HG03575 (cell line): ENCODE results near the gene RMND5A.

Source experiments
- ATAC-seq: cut with Tn5 transposase; IDR thresholded peaks from one replicate; pipeline ENCODE4 v1.9.1; 2021; ENCODE audit not compliant: unreplicated experiment, insufficient number of reproducible peaks, low FRiP score; ENCODE audit errors: extremely low read depth

Gene RMND5A

DNA sequence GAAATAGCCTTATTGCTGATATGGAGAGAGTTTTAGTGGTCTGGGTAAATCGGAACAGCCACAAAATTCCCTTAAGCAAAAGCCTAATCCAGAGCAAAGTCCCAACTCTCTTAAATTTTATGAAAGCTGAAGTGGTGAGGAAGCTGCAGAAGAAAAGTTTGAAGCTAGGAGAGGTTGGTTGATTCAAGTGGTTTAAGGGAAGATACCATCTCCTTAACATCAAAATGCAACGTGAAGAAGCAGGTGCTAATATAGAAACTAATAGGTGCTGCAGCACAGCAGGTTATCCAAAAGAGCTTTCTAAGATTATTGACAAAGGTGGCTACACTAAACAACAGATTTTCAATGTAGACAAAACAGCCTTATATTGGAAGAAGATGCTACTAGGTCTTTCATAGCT lies 98.9 kb downstream of the RMND5A start:
- ATAC-seq, result no peak

DNA sequence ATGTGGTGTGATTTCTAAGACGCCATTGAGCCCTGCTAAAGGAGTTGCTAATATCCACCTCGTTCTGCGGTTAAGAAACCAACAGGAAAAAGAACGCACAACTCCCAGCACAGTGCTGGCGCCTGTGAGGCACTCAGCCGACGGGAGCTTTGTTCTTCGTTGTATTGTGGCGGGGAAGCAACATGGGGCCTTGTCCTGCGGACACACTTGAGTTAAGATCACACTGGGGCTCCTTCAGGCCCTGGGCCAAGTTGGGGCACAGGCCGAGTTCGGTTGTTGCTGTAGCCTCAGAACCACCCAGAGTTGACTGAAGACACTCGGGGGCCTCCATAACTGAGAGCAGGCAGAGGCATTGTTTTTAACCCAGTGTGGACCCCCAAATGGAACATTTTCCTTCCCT lies 101.2 kb downstream of the RMND5A start:
- ATAC-seq, result no peak

DNA sequence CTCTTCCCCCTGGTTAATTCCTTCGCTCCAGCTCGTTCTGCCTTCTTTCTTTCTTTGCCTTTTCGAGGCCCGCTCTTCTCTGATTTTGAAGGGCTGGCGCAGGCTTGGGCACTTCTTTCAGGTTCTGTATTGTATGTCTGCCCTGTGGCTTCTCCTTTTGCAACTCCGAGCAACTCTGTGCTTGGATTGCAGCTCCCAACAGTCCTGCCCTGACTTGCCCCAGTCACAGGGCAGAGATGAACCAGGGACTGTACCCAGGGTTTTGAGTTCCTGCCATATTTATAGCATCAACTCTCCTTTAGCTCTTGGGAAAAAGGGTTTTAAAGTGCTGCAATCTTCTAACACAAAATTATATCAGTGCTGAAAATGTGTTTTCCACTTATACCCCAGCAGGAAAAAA lies 101.8 kb downstream of the RMND5A start:
- ATAC-seq, result no peak

DNA sequence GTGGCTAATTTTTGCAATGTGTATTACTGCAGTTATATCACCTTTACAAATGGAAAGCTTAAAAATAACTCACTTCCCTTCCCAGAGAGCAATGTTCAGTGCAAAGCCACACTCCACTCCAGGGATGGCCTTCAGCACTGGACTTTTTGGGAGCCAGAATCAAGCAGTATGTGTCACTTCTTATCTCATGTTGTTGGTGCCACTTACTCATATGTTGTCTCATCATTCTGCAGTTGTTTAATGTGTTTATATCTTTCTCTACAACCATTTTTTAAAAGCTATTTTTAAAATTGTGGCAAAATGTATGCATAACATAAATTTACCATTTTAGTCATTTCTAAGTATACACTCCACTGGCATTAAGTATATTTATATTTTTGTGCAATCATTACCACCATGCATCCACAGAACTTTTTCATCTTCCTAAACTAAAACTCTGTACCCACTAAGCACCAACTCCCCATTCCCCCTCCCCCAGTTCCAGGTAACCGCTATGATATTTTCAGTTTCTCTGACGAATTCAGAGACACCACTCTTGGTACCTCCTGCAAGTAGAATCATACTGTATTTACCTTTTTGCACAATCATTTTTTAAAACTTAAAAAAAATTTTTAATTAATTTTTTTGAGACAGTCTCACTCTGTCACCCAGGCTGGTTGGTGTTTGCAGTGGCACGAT lies 102.7 kb downstream of the RMND5A start:
- no peak for ATAC-seq

DNA sequence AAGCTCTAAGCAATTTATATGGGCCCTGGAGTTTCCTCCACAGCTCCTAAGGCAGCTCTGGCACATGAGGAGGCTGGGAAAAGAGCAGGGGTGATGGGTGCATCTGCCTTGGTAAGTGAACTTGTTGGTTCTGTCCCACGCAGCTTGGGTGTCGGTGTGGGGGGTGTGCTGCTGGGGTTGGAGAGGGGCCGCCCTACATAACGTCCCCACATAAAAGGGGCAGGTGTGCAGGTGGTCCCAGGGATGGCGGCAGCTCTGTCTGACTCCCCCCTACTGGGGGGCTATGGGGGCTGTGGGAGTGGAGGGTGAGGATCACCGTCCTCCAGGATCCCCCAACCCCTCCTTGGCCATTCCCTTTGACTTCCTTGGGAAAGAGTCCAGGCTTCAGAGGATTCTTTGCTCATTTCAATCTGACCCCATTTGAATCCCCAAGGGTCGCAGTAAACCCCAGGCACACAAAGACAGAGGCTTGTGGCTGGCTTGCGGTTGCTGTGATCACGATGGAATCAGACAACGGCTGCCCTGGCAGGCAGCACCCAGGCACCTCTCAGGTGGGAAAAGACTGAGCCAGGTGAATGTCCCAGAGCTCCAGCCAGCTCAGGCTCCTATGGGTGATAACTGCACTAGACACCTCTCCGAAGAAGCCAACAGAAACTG lies 105.1 kb downstream of the RMND5A start:
- ATAC-seq, result no peak

DNA sequence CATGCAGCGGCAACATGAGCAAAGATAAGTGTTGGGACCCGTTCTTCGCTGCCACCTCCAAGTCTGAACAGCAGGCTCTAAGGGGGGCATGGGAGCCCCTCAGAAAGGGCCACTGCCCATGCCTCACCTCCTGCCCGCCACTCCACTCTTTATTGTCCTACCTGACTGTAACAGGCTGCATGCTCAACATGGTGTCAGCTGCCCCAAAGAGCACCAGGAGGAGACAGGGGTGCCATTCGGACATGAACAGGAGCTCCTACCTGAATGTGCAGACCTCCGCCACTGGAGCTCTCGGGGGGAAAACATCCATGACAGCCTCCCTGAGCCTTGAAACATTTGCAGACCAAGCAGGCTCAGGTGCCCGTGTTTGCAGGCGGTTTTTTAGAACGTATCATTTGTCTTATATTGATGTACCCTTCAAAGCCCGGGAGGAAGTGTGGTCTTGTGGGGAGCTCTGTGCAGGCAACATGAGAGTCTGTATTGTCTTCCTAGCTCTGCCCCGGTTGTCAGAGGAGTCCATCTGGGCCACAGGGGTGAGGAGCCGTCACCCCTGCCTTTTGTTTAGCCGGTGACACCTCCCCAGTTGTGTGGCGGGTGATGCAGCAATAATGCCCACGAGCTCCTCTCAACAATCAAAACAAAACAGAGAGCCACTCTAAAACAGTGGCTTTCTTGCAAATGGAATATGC lies 105.7 kb downstream of the RMND5A start:
- no peak for ATAC-seq

DNA sequence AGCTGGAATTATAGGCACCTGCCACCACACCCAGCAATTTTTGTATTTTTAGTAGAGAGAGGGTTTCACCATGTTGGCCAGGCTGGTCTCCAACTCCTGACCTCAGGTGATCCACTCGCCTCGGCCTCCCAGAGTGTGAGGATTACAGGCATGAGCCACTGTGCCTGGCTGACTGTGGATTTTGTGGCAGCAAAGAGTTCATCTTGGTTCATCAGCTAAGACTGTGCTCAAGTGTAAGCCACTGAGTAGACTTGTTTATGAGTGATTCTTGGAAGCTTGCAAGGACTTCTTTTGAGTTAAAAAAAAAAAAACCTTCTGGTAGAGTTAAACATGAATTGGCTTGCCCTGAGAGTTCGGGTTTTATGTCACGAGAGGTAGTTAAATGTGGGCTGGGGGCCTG lies 106.9 kb downstream of the RMND5A start:
- no peak for ATAC-seq
